Epithelial cell of prostate (primary cell): ENCODE data around the gene PNKD.

Source experiments
- DNase-seq: peaks from one replicate; pipeline ENCODE4 v3.0.0-alpha.2; 2011; ENCODE audit warnings: low read depth, low spot score
- H3K27ac ChIP-seq: fragments of 450-650 bp; 2 replicates; pipeline ENCODE4 v1.5.1; 2017; ENCODE audit warnings: mild to moderate bottlenecking

The PNKD gene

DNA sequence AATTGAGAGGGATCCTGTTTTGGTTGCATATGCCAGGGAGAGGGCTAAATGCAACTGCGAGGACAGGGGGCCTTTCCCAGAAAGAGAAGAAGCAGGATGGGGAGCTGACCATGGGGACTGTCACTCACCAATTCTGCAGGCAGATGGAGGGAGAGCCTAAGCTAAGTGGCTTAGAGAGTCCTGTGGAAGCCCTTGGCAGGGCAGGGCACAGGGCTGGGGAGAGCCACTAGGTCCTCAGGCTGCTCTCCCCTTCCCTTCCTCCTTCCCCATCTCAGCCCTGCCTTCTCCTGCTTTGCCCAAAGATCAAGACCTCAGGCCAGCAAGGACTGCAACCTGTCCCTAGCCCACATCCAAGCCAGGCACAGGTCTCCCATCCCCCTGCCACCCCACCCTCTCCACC is 62.0 kb downstream of the PNKD start:
- no peak overlapping the region for H3K27ac ChIP-seq
- no peak for DNase-seq

DNA sequence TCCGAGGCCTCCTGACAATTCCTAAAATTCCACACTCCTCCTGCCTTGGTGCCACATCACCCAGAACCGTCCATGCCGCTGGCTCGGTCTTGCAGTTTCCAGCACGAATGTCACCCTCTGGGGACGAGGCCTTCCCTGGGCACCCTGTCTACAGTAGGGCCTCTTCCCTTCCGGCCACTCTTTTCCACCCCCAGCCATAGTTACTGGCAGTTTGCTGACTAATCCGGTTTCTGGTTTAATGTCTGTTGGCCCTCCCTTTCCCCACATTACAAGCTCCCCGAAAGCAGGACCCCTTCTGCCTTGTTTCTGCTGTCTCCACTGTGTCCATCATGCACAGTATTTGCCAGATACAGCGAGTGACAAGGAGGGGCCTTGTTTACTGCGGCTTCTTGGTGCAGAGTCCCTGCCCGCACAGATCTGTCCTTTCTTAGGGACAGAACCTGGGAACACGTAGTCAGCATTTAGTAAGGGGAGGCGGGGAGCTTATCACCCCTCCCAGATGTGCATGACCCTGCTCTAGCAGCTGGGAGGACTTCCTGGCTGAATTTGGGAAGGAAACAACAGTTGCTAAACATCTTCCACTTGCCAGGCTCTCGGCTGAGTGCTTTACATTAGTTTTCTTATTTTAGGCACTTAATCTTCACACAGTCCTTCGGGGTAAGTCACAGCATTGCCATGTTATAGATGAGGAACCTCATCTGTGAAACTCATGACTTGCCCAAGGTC is 62.8 kb downstream of the PNKD start:
- no peak for DNase-seq
- no peak overlapping the region for H3K27ac ChIP-seq

DNA sequence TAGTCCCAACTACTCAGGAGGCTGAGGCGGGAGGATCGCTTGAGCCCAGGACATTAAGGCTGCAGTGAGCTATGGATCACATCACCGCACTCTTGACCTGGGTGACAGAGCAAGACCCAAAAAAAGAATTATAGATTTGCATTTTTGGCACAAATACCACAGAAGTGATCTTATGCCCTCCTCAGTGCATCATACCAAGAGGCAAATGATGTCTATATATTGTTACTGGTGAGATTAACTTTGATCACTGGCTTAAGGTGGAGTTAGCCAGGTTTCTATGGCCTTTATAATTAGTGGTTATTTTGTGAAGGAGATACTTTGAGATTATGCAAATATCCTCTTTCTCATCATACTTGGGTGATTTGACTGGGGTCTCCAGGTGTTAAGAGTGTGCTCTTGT is 64.2 kb downstream of the PNKD start:
- no peak overlapping the region for H3K27ac ChIP-seq
- DNase-seq = no peak

DNA sequence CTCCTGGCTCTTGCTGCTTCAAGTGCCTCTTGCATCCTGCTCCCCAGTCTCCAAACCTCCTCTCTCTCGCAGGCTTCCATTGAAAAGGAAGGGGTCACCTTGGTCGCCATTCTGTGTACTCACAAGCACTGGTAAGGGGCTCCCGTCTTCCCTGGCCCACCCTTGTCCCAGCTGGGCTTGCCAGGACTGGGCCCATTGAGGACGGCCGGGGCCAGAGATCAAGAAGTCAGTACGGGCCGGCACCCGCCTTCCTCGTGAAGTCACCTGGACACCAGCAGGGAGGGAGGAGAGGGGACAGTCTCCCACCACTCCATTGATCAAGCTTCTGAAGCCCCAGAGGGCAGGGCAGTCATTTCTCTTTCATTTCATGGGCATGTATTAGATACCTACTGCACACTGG is 70.3 kb downstream of the PNKD start:
- H3K27ac ChIP-seq = no peak overlapping the region

DNA sequence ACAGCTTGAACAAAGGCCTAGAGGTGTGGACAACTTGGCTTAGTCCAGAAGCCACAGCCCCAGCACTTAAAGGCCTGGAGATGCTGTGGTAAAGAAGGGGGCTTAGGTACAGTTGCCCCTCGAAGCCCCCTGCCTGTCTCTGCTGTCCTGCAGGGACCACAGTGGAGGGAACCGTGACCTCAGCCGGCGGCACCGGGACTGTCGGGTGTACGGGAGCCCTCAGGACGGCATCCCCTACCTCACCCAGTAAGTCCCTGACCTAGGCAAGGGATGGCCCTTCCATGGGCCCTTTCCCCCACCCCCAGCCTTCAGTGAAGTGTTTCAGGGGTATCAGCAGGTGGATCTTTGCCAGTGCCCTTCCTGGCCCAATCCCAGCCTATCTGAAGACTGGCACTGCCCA is 71.1 kb downstream of the PNKD start:
- H3K27ac ChIP-seq = no peak overlapping the region

More for the DNA sequence above, 70.3 kb downstream of the PNKD start:
- no peak for DNase-seq

DNA sequence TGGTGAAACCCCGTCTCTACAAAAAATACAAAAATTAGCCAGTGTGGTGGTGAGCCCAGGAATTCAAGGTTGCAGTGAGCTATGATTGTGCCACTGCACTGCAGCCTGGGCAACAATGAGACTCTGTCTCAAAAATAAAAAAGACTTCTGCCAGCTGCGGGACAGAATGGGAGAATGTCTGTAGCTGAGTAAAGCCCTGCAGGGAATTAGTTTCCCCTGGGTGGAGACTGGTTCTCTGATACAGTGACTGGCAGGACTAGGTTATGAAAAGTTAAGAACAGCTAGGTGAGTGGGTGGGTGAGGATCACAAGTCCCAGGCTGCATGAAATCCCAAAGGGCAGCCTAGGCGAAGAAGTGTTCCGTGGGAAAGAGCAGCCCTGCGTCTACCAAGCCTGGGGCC is 72.5 kb downstream of the PNKD start:
- DNase-seq = no peak
- H3K27ac ChIP-seq = no peak overlapping the region

More for the DNA sequence above, 71.1 kb downstream of the PNKD start:
- DNase-seq = no peak

DNA sequence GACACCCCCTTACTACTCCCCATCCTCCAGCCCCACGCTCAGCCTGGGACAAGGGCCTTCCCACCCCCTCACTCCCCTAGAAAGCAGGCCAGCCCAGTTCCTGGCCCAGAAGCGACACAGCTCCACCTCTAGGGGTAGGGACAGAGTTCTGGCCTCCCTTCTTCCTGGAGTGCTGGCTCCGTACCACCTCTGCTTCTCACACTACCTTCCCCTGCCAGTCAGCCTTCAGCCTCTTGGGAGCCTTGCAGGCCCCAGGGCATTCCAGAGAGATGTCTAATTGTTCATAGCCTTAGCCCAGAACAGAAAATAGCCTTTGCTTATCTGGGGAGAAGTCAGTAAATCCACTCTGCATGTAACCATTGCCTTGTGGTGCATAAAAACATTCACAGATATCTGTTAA is 73.3 kb downstream of the PNKD start:
- H3K27ac ChIP-seq = no peak overlapping the region
- no peak for DNase-seq

DNA sequence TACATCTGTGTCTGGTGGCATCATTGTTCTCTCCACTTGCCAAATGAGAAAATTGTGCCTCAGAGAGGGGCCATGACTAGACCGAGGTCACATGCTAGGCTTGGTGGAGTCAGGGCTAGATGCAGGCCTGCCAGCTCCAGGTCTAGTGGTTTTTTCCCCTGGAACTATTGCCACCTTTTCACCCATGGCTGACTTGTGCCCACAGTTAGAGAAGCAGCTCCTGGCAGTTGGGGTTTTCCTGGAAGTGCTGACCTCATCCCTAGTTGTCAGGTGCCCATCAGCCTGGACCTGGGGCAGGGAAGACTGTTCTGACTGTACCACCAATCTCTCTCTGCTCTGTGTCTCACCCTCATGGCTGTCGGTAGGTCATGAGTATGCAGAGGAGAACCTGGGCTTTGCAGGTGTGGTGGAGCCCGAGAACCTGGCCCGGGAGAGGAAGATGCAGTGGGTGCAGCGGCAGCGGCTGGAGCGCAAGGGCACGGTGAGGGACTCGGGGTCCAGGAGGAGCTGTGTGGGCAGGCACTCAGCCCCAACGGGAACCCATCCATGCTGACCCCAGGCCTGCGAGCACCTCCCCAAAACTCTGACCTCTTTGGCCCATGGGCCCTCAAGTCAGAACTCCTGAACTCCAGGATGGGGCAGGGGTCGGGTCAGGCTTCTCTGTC is 73.9 kb downstream of the PNKD start:
- no peak overlapping the region for H3K27ac ChIP-seq
- no peak for DNase-seq

DNA sequence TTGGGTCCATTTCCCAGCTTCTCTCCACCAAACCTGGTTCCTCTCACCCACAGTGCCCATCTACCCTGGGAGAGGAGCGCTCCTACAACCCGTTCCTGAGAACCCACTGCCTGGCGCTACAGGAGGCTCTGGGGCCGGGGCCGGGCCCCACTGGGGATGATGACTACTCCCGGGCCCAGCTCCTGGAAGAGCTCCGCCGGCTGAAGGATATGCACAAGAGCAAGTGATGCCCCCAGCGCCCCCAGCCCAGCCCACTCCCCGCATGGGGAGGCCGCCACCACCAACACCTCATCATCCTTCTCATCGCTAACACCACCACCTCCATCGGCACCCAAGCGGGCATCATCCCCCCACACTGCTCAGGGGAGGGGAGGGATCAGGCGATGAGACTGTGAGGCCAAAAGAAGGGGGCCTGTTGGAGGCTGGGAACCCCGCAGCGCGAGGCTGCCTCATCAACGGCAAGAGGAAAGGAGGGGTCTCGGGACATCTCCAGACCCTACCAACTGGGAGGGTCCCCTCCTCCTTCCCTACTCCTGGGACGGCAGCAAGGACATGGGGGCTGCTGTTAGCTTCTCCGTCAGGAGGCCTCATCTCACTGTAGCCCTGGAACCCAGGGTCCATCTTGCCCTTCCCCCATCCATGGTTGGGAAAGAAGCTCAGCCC is 74.6 kb downstream of the PNKD start:
- no peak for DNase-seq
- H3K27ac ChIP-seq = no peak overlapping the region

DNA sequence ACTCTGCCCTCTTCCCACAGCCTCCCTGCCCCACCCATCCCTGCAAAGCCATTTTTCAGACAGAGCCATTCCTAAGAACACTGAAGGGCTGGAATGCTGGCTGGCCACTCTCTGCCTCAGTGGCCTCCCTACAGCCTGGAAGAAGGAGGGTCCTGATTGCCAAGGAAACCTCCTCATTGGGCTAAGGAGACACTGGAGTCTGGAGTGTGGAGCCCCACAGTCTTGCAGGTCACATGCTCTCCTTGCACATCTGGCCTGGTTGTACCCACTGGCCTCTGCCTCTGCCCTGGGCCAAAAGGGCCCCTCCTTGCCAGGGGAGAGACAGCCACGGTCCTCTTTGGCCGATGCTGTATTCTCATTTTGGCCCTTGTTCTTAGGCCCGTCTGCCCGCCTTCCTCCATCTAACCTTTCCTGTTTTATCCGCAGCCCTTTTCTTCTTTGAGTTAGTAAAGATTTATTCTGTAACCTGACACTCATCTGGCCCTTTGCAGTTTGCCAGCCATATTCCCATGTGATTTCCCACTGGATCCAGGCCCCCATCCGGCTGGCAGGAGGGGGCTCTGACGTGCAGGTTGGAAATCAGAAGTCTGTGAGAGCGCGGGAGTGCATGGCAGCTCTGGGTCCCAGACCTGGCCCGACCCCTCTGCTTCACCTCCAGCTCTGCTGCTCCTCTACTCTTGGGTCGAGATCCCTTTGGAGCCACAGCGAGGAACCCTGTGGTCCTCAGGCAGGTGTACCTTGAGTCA is 75.3 kb downstream of the PNKD start:
- H3K27ac ChIP-seq = no peak overlapping the region
- no peak for DNase-seq

DNA sequence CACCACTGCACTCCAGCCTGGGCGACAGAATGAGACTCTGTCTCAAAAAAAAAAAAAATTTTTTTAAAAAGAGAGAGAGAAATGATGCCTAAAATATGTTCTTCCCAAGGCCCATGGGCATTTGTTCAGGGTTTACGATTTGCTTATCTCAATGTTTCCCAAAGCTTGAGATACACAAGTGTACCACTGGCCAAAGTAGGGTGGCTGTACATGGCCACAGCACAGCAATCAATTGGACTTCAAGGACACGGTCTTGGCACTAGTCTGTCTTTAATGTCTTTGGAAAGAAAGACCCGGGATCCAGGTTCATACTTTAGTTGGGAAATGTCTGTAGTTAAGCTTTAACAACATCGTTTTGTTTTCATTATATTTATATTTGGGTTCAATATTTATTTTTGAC is 76.9 kb downstream of the PNKD start:
- DNase-seq = no peak
- H3K27ac ChIP-seq = no peak overlapping the region

DNA sequence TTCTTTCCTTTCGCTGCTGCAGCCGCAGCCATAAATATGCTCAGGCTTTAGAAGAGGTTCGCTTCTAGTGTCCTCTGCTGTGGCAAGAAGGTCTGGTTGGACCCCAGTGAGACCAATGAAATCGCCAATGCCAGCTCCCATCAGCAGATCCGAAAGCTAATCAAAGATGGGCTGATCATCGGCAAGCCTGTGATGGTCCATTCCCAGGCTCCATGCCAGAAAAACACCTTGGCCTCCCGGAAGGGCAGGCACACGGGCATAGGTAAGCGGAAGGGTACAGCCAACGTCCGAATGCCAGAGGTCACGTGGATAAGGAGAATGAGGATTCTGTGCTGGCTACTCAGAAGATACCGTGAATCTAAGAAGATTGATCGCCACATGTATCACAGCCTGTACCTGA is 83.7 kb downstream of the PNKD start:
- no peak for DNase-seq
- H3K27ac ChIP-seq = no peak overlapping the region

DNA sequence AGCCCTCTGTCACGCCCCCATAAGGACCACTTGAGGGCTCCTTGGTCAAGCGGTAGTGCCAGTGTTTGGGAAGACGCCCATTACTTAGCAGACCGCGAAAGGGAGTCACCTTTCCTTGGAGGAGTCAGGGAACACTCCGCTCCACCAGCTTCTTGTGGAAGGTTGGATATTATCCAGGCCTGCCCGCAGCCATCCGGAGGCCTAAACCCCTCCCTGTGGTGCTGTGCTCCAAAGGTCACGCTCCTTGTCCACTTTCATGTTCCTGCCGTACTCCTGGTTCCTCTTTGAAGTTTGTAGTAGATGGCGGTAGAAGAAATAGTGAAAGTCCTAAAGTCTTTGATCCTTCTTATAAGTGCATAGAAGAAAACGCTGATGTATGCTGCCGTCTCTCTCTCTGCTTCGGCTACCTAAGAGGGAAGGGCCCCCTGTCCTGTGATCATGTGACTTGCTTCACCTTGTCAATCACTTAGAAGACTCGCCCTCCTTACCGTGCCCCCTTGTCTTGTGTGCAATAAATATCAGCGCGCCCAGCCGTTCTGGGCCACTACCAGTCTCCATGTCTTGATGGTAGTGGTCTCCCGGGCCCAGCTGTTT is 84.6 kb downstream of the PNKD start:
- no peak for DNase-seq

DNA sequence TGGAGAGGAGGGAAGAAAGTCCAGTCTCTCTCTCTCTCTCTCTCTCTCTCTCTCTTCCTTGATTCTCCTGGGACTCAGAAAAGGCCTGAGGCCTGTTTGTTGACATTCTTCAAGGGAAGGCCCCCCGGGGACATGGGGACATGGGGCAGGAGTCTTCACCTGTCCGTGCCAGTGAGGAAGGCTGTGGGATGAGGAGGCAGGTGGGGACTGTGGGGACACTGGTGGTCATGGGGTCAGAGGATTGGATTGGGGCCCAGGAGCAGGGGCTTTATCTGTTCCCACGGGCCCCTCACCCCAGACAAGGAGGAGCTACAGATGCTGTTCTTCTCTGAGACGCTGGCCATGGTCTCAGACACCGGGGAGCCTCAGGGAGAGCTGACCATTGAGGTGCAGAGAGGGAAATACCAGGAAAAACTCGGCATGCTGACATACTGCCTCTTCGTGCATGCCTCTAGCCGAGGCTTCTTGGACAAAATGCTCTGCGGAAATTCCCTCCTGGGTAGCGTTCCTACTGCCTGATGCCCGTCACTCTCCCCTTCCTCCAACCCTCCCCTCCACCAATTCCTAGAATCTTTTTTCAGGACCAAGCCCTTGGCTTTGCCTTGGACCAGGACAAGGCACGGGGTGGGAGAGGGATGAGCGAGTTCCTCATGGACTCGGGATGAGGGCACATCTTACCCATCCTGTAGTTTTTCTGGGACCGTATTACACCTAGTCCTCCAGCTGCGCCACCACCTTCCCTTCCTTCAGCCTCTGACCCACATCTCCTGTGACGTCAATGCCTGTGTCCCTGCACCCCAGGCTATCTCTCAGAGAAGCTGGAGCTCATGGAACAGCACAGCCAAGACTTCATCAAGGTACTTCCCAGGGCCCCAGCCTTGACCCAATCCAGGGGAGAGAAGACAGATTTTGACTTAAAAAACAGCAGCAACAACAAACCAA is 87.2 kb downstream of the PNKD start:
- no peak overlapping the region for H3K27ac ChIP-seq
- no peak for DNase-seq

More for the DNA sequence above, 84.6 kb downstream of the PNKD start:
- no peak overlapping the region for H3K27ac ChIP-seq

DNA sequence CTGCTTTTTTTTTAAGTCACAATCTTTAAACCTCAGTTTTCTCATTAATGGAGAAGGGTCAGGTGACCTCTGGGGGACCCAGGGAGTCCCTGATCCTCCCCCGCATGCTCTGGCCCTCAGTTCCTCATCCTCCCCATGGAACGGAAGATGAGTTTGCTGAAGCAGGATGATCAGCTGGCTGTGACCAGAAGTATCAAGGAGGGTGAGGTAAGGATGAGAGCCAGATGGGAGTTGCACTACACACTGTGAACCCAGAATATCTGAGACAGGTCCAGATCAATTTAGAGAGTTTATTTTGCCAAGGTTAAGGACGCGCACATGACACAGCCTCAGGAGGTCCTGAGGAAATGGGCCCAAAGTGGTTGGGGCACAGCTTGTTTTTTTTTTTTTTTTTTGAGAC is 90.1 kb downstream of the PNKD start:
- DNase-seq = no peak

DNA sequence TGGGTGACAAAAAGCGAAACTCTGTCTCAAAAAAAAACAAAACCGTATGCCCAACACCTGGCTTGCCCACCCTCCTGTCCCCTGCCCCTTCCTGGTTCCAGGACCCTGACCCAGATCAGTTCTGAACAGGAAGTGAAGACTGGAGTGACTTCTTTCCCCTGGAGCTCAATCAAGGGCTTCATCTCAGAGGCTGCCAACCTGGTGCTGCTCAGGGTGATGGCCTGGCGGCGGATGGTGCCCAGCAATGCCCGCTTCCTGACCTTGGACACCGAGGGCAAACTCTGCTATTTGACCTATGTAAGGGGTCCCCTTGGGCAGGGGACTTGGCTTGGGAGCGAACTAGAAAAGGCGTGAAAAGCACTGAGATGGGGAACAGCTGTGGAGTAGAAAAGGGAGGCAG is 92.3 kb downstream of the PNKD start:
- no peak for DNase-seq
- no peak overlapping the region for H3K27ac ChIP-seq

More for the DNA sequence above, 90.1 kb downstream of the PNKD start:
- no peak overlapping the region for H3K27ac ChIP-seq

DNA sequence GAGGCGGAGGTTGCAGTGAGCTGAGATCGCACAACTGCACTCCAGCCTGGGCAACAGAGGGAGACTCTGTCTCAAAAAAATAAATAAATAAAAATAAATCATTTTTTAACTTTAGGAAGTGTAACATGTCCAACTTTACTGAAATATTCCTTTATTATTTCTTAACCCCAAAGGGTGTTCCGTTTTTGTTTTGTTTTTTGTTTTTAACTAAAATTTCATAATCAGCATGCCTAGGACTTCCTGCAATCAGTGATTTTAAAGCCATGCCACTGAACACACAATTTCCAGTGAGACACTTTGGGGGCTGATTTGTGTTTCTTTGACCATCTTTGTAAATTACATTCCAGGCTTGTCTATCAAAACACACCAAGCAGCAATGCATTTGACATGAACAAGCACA is 93.4 kb downstream of the PNKD start:
- DNase-seq = no peak
- no peak overlapping the region for H3K27ac ChIP-seq

DNA sequence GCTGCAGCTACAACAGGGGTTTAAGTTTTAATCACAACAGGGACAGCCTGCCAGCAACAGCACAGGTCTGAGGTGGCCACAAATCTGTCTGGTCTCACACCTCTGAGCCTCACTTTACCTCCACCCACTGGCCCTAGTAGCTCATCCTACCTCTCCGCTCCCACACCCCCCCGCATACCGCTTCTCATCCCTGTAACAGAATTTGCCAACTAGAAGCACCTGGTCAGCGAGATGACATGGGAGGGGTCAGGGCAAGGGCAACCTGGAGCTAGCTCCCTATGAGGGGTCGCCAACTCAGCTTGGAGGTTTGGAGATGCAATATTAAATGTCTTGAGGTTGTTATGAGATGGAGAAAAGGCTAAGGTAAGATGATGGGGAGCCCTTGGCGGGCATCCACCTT is 93.9 kb downstream of the PNKD start:
- no peak for DNase-seq
- H3K27ac ChIP-seq = no peak overlapping the region

DNA sequence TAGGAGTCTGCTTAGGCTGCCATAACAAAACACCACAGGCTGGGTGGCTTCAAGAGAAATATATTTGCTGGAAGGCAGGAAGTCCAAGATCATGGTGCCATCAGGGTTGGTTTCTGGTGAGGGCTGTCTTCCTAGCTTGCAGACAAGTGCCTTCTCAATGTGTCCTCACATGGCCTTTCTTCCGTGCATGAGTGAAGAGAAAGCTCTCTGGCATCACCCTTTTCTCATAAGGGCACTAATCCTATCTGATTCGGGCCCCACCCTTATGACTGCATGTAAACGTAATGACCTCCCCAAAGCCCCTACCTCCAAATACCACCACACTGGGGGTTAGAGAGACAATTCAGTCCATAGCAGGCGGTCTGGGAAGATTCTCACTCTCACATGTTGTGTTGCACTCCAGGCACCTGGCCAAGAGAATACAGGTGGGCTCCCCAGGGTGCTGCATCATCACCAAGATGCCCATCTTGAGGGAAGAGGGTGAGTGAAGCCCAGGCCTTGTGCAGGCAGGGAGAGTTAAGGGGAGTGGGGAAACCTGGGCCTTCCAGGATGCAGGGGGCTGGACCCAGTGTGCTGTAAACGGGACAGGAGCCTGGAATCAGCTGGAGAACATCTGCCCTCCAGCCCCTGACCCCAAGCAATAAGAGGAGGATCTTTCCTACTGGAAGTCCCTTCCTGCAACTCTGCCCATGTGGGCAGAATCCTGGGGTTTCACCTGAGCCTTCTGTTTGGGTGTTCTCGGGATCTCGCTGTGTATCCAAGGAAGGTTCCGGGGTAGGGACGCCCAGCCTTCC is 96.5 kb downstream of the PNKD start:
- H3K27ac ChIP-seq = no peak overlapping the region
- no peak for DNase-seq
